Neural crest cell (in vitro differentiated cells): ENCODE data around the gene POU2F1. TPM values are rescaled to one million over a fixed set of nuclear protein-coding genes. Genes with fewer than 3 reads are reported as not detected.

Experiments
- DNase-seq: peaks from one replicate; pipeline ENCODE4 v3.0.0; 2021; ENCODE audit warnings: low read depth, mixed read lengths, low spot score
- H3K27ac Mint-ChIP-seq: one replicate; pipeline ENCODE4 v1.8.0; 2021; ENCODE audit warnings: mild to moderate bottlenecking, mixed read lengths; ENCODE audit not compliant: unreplicated experiment
- H3K27me3 Mint-ChIP-seq: 2 replicates; pipeline ENCODE4 v1.8.0; 2021; ENCODE audit warnings: low read depth, mild to moderate bottlenecking, mixed read lengths
- H3K36me3 Mint-ChIP-seq: 2 replicates; pipeline ENCODE4 v1.8.0; 2021; ENCODE audit warnings: low read depth, mild to moderate bottlenecking, mixed read lengths
- H3K4me1 Mint-ChIP-seq: 2 replicates; pipeline ENCODE4 v1.8.0; 2021; ENCODE audit warnings: mixed read lengths
- H3K4me3 Mint-ChIP-seq: one replicate; pipeline ENCODE4 v1.8.0; 2021; ENCODE audit warnings: mild to moderate bottlenecking, mixed read lengths
- H3K9me3 Mint-ChIP-seq: 2 replicates; pipeline ENCODE4 v1.8.0; 2021; ENCODE audit warnings: mixed read lengths
- CTCF ChIP-seq: fragments of 200-600 bp; sonication (generic); conservative IDR thresholded peaks from 2 replicates; pipeline ENCODE4 v1.5.0; 2021; ENCODE audit warnings: antibody characterized with exemption, mild to moderate bottlenecking
- total RNA-seq: library from RNA; stranded (reverse); gene quantifications from 2 replicates; pipeline ENCODE4 v1.2.1, GENCODE V29; 2021

POU2F1 gene
- total RNA-seq, 1 donor from 2014 or later = 40.1 TPM

GRCh38 chr1:167465743-167466142, 245.1 kb downstream of the POU2F1 start:
- no peak for DNase-seq
- Mint-ChIP-seq H3K9me3 (no peaks in the 10 kb centered on the region), H3K27ac (no peak overlapping the region), H3K4me3 (no peak overlapping the region), H3K36me3 (no peaks in the 10 kb centered on the region), H3K27me3 (no peaks in the 10 kb centered on the region), H3K4me1 (peaks cover 38% of the 10 kb centered on the region)
- TF ChIP-seq CTCF = no peak

- no peak for DNase-seq
- TF ChIP-seq CTCF = no peak
- H3K9me3 Mint-ChIP-seq = no peaks in the 10 kb centered on the region
- H3K27me3 Mint-ChIP-seq = no peaks in the 10 kb centered on the region
- no peaks in the 10 kb centered on the region for H3K36me3 Mint-ChIP-seq
- H3K4me1 Mint-ChIP-seq = peaks cover 40% of the 10 kb centered on the region
- no peak overlapping the region for H3K4me3 Mint-ChIP-seq
- no peak overlapping the region for H3K27ac Mint-ChIP-seq
These were observed 246.5 kb downstream of the POU2F1 start for GRCh38 chr1:167467126-167467710.

GRCh38 chr1:167467752-167468151, 247.1 kb downstream of the POU2F1 start:
- H3K4me3 Mint-ChIP-seq = no peak overlapping the region
- no peak for DNase-seq
- TF ChIP-seq CTCF = no peak
- no peak overlapping the region for H3K27ac Mint-ChIP-seq
- no peaks in the 10 kb centered on the region for H3K36me3 Mint-ChIP-seq
- H3K27me3 Mint-ChIP-seq = no peaks in the 10 kb centered on the region
- H3K9me3 Mint-ChIP-seq = no peaks in the 10 kb centered on the region
- H3K4me1 Mint-ChIP-seq = peaks cover 43% of the 10 kb centered on the region

DNA sequence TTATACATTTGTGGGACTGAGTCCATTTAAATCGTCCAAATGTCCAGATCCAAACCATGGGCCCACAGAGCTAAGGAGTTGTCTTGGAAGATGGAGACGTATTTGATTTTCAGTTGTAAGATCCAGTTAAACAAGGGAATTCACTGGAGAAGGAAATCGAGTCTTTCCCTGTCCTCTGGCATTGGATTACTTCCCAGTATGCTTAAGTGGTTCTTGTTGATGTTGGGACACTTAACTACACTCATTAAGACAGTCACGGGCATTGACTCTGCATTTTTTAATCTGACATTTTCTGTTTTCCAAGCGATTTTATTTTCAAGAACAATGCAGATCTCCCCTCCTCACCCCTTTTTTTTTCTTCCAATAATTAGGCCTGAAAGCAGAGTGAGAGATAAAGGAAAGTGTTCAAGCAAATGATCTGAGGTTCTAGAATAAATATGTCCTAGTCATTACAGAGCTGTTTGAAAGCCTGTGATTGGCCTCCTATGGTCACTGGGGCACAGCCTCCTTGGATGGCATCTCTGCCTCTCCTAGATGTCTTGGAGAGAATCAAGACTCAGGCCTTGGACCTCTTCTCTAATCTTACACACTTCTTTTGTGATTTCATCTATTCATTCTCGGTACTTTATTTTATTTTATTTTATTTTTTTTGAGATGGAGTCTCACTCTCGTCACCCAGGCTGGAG, 248.7 kb downstream of the POU2F1 start:
- no peak overlapping the region for H3K27ac Mint-ChIP-seq
- no peak overlapping the region for H3K4me3 Mint-ChIP-seq
- peaks cover 43% of the 10 kb centered on the region for H3K4me1 Mint-ChIP-seq
- DNase-seq = no peak
- no peaks in the 10 kb centered on the region for H3K9me3 Mint-ChIP-seq
- H3K27me3 Mint-ChIP-seq = no peaks in the 10 kb centered on the region
- no peaks in the 10 kb centered on the region for H3K36me3 Mint-ChIP-seq
- no peak for TF ChIP-seq CTCF

GRCh38 chr1:167471568-167471967, 250.9 kb downstream of the POU2F1 start:
- DNase-seq = no peak
- TF ChIP-seq CTCF = no peak

More at GRCh38 chr1:167471568-167471967, 250.9 kb downstream of the POU2F1 start:
- H3K4me3 Mint-ChIP-seq = no peak overlapping the region
- peaks cover 3% of the 10 kb centered on the region for H3K27me3 Mint-ChIP-seq
- peaks cover 5% of the 10 kb centered on the region for H3K9me3 Mint-ChIP-seq
- peaks cover 32% of the 10 kb centered on the region for H3K4me1 Mint-ChIP-seq
- peaks cover 3% of the 10 kb centered on the region for H3K36me3 Mint-ChIP-seq
- H3K27ac Mint-ChIP-seq = no peak overlapping the region
